Keratinocyte (primary cell): ENCODE data around the gene MAP1LC3A.

Experiments used
- EZH2 ChIP-seq: IDR thresholded peaks from one replicate; pipeline ENCODE4 v1.6.1; 2012; ENCODE audit warnings: inconsistent platforms, mild to moderate bottlenecking, low read length, moderate library complexity
- TF ChIP-seq, protein P1 (sequence below), 3 experiments: IDR thresholded peaks in 1 of 3; conservative IDR thresholded peaks in 1 of 3; optimal IDR thresholded peaks in 1 of 3; 2 replicates in 2 of 3; 3 replicates in 1 of 3; pipeline versions ENCODE3 to v1.5.1; 2011; ENCODE audit warnings: low read length in 3 of 3, mild to moderate bottlenecking in 3 of 3, moderate library complexity in 2 of 3, control low read depth in 1 of 3, inconsistent platforms in 1 of 3; ENCODE audit not compliant: insufficient read depth in 2 of 3; ENCODE audit errors: extremely low read depth in 1 of 3

DNA sequence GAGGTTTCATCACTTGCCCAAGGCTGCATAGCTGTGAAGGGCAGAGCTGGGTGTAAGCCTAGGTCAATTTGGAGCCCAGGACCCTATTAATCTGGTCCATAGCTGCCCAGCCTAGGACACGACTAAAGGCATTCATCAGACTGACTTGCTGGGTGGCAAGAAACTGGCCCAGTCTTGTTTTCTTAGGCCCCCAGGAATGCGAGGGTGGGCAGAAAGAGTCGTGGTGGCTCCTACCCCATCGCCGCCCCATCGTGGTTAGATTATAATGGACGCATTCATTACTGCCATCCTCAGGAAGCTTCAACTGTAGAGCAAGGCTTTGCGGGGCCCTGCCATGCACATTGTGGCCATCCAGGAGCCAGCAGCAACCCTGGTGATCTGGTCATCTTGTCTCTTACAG is 26.2 kb upstream of the MAP1LC3A start:
- TF ChIP-seq, protein P1, sequence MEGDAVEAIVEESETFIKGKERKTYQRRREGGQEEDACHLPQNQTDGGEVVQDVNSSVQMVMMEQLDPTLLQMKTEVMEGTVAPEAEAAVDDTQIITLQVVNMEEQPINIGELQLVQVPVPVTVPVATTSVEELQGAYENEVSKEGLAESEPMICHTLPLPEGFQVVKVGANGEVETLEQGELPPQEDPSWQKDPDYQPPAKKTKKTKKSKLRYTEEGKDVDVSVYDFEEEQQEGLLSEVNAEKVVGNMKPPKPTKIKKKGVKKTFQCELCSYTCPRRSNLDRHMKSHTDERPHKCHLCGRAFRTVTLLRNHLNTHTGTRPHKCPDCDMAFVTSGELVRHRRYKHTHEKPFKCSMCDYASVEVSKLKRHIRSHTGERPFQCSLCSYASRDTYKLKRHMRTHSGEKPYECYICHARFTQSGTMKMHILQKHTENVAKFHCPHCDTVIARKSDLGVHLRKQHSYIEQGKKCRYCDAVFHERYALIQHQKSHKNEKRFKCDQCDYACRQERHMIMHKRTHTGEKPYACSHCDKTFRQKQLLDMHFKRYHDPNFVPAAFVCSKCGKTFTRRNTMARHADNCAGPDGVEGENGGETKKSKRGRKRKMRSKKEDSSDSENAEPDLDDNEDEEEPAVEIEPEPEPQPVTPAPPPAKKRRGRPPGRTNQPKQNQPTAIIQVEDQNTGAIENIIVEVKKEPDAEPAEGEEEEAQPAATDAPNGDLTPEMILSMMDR (optimal IDR thresholded peaks at IDR 0.05 in 1 of 3, IDR thresholded peaks at IDR 0.05 in 1 of 3, conservative IDR thresholded peaks at IDR 0.05 in 1 of 3; ENCODE audit: extremely low read depth in 1 of 3, insufficient read depth in 2 of 3, low read length in 3 of 3), result no peak
- TF ChIP-seq EZH2, result no peak
